CD4-positive, alpha-beta T cell (primary cell): ENCODE data around the gene KCNB1. TPM values are rescaled to one million over a fixed set of nuclear protein-coding genes. Genes with fewer than 3 reads are reported as not detected.

ENCODE experiments used
- ATAC-seq: fragments of 200-7000 bp; cut with Tn5 transposase; one replicate; pipeline ENCODE4 v1.10.0; 2022; ENCODE audit warnings: mild to moderate bottlenecking; ENCODE audit not compliant: poor library complexity
- CTCF ChIA-PET: fragments of 350-600 bp; sonication (Branson Sonifier 250); formaldehyde crosslinking; loops from one replicate; lab custom pipeline; 2021; ENCODE audit warnings: antibody characterized with exemption, inconsistent platforms; lab: Charles Lee
- POLR2A ChIA-PET: fragments of 350-600 bp; sonication (Branson Sonifier 250); formaldehyde crosslinking; loops from one replicate; lab custom pipeline; 2021; ENCODE audit warnings: antibody characterized with exemption, inconsistent platforms; lab: Charles Lee
- DNase-seq, 14 experiments: peaks; one replicate each; pipeline ENCODE4 v3.0.0-alpha.2; 2013 to 2020; ENCODE audit warnings: mixed read lengths in 2 of 14
- H3K27ac ChIP-seq, 2 donors: one replicate each; pipeline versions ENCODE4 v1.5.1 to v1.7.0; 2013; ENCODE audit warnings: low read length in 2 of 2, low read depth in 1 of 2, mild to moderate bottlenecking in 1 of 2
- H3K27me3 ChIP-seq, 2 experiments: 1 replicate in 1 of 2; 2 replicates in 1 of 2; pipeline versions ENCODE4 v1.6.1 to v1.7.0; 2013; ENCODE audit warnings: low read length in 2 of 2, control low read depth in 1 of 2, mild to moderate bottlenecking in 1 of 2, moderate library complexity in 1 of 2; ENCODE audit not compliant: insufficient read depth in 2 of 2, control insufficient read depth in 1 of 2
- H3K36me3 ChIP-seq: one replicate; pipeline ENCODE4 v1.6.1; 2013; ENCODE audit warnings: low read length, control low read depth; ENCODE audit not compliant: insufficient read depth
- H3K4me1 ChIP-seq: one replicate; pipeline ENCODE4 v1.6.1; 2013; ENCODE audit warnings: low read length, control low read depth; ENCODE audit not compliant: insufficient read depth
- H3K4me3 ChIP-seq: one replicate; pipeline ENCODE4 v1.5.1; 2013; ENCODE audit warnings: mild to moderate bottlenecking, low read length, moderate library complexity
- H3K9me3 ChIP-seq, 2 experiments: 1 replicate in 1 of 2; 2 replicates in 1 of 2; pipeline versions ENCODE4 v1.6.1 to v1.7.0; 2013; ENCODE audit warnings: low read length in 2 of 2, mild to moderate bottlenecking in 2 of 2, control low read depth in 1 of 2, moderate library complexity in 1 of 2; ENCODE audit not compliant: control insufficient read depth in 1 of 2, insufficient read depth in 1 of 2
- H3K27ac Mint-ChIP-seq: one replicate; pipeline ENCODE4 v1.8.0; 2020; ENCODE audit warnings: mixed read lengths
- H3K27me3 Mint-ChIP-seq: one replicate; pipeline ENCODE4 v1.8.0; 2021; ENCODE audit warnings: mixed read lengths
- H3K36me3 Mint-ChIP-seq: one replicate; pipeline ENCODE4 v1.8.0; 2021; ENCODE audit warnings: low read depth, mixed read lengths
- H3K4me1 Mint-ChIP-seq: one replicate; pipeline ENCODE4 v1.8.0; 2021; ENCODE audit warnings: low read depth, mixed read lengths
- H3K4me3 Mint-ChIP-seq: one replicate; pipeline ENCODE4 v1.8.0; 2020; ENCODE audit warnings: mild to moderate bottlenecking, mixed read lengths
- H3K9me3 Mint-ChIP-seq: one replicate; pipeline ENCODE4 v1.8.0; 2020; ENCODE audit warnings: mixed read lengths
- intact Hi-C, 2 experiments: fragments of 100-400 bp; cut with DNase I in 1 of 2; cut with micrococcal nuclease in 1 of 2; formaldehyde crosslinking; loops; one replicate each; pipeline versions ENCODE4 v1.15.1 to v1.9.0; 2023 to 2025; cut with DNase I, micrococcal nuclease
- total RNA-seq, 174 experiments: library from RNA in 2 of 174; stranded (reverse) in 2 of 174; gene quantifications; one replicate each; pipeline ENCODE4 v1.2.3 and lab custom pipeline; 2021 to 2026
- TF ChIP-seq, protein P1 (sequence below): fragments of 200-600 bp; IDR thresholded peaks from one replicate; pipeline ENCODE4 v1.8.0; 2022; ENCODE audit warnings: antibody characterized with exemption, mild to moderate bottlenecking

KCNB1 gene
- total RNA-seq, 2 experiments from 2014 or later, result 0.06 to 0.08 TPM

DNA sequence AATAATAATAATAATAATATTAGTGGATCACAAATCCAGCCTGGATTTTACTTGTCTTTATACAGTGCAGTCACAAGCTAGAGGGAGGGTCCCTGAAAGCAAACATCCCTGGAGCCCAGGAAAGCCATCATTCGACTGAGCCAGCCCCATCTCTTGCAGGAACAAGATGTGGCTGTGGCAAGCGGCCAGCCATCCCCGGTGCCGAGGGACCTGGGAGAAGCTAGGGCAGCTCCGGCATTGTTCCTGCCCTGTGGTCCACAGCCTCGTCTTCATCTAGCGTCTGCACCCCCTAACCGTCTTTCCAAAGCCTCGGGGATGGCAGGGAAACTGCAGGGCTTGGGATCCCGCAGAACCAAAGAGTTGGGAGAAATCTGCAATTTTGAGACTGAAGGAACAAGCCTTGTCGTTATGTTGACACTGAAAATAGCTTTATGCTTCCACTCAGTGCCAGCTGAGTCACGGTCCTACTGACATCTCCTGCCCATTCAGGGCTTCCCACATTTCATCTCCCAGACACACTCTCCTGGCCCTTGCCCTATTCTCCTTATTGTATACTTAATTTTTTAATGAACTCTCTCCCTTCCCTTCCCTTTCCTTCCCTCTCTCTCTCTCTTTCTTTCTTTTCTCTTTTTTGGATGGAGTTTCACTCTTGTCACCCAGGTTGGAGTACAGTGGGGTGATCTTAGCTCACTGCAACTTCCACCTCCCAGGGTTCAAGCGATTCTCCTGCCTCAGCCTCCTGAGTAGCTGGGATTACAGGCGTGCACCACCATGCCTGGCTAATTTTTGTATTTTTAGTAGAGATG lies 142.1 kb downstream of the KCNB1 start:
- H3K9me3 Mint-ChIP-seq, result no peaks in the 10 kb centered on the region
- peaks cover 5% of the 10 kb centered on the region for H3K27me3 Mint-ChIP-seq
- CTCF ChIA-PET, result no interaction called here
- no peak for ATAC-seq
- no peaks in the 10 kb centered on the region for H3K9me3 ChIP-seq
- no peaks in the 10 kb centered on the region for H3K36me3 ChIP-seq
- no peaks in the 10 kb centered on the region for H3K4me1 Mint-ChIP-seq
- H3K4me1 ChIP-seq, result no peaks in the 10 kb centered on the region
- intact Hi-C loops, result no loop called here
- TF ChIP-seq, protein P1, sequence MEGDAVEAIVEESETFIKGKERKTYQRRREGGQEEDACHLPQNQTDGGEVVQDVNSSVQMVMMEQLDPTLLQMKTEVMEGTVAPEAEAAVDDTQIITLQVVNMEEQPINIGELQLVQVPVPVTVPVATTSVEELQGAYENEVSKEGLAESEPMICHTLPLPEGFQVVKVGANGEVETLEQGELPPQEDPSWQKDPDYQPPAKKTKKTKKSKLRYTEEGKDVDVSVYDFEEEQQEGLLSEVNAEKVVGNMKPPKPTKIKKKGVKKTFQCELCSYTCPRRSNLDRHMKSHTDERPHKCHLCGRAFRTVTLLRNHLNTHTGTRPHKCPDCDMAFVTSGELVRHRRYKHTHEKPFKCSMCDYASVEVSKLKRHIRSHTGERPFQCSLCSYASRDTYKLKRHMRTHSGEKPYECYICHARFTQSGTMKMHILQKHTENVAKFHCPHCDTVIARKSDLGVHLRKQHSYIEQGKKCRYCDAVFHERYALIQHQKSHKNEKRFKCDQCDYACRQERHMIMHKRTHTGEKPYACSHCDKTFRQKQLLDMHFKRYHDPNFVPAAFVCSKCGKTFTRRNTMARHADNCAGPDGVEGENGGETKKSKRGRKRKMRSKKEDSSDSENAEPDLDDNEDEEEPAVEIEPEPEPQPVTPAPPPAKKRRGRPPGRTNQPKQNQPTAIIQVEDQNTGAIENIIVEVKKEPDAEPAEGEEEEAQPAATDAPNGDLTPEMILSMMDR, result no peak
- peaks cover 3 to 4% of the 10 kb centered on the region in 2 experiments for H3K27me3 ChIP-seq
- POLR2A ChIA-PET, result no interaction called here
- DNase-seq, result no peak
- no peak overlapping the region for H3K27ac Mint-ChIP-seq
- H3K36me3 Mint-ChIP-seq, result no peaks in the 10 kb centered on the region
- H3K4me3 ChIP-seq, result no peak overlapping the region
- H3K27ac ChIP-seq, result no peak overlapping the region
- H3K4me3 Mint-ChIP-seq, result no peak overlapping the region

GRCh38 chr20:49339123-49339522 lies 143.3 kb downstream of the KCNB1 start:
- H3K4me3 ChIP-seq, result no peak overlapping the region
- Mint-ChIP-seq H3K27ac (no peak overlapping the region), H3K27me3 (peaks cover 5% of the 10 kb centered on the region), H3K4me3 (no peak overlapping the region), H3K9me3 (no peaks in the 10 kb centered on the region), H3K36me3 (no peaks in the 10 kb centered on the region), H3K4me1 (no peaks in the 10 kb centered on the region)
- no peaks in the 10 kb centered on the region for H3K9me3 ChIP-seq
- no peaks in the 10 kb centered on the region for H3K36me3 ChIP-seq
- TF ChIP-seq, protein P1, result no peak
- no peaks in the 10 kb centered on the region for H3K4me1 ChIP-seq
- ChIA-PET POLR2A (no interaction called here), CTCF (interaction anchor here (0.6 kb wide), 1 partner anchor 394 kb away, joined by 3 read pairs; no protein-coding TSS in a partner anchor)
- ATAC-seq, result no peak
- intact Hi-C loops, result no loop called here
- H3K27ac ChIP-seq, result no peak overlapping the region
- peaks cover 3 to 4% of the 10 kb centered on the region in 2 experiments for H3K27me3 ChIP-seq
- no peak for DNase-seq

GRCh38 chr20:49338061-49338460 lies 144.4 kb downstream of the KCNB1 start:
- Mint-ChIP-seq H3K27me3 (peaks cover 14% of the 10 kb centered on the region), H3K27ac (no peak overlapping the region), H3K4me1 (no peaks in the 10 kb centered on the region), H3K4me3 (no peak overlapping the region), H3K9me3 (no peaks in the 10 kb centered on the region), H3K36me3 (no peaks in the 10 kb centered on the region)
- no peak for ATAC-seq
- no peaks in the 10 kb centered on the region for H3K36me3 ChIP-seq
- TF ChIP-seq, protein P1, result no peak
- no peak for DNase-seq
- peaks cover 3 to 4% of the 10 kb centered on the region in 2 experiments for H3K27me3 ChIP-seq
- no peak overlapping the region for H3K27ac ChIP-seq
- POLR2A ChIA-PET, result no interaction called here
- H3K9me3 ChIP-seq, result no peaks in the 10 kb centered on the region
- intact Hi-C loops, result no loop called here
- H3K4me1 ChIP-seq, result no peaks in the 10 kb centered on the region
- H3K4me3 ChIP-seq, result no peak overlapping the region
- CTCF ChIA-PET, result no interaction called here
